HG03097 (cell line): ENCODE measurements around the gene EPC1.
"Not testable (repeated sequence)": the region's sequence is repeated elsewhere in the genome, so short reads cannot be mapped to it uniquely, and the experiment has no call there.

Source experiments
- ATAC-seq: cut with Tn5 transposase; IDR thresholded peaks from one replicate; pipeline ENCODE4 v1.9.1; 2021; ENCODE audit not compliant: unreplicated experiment, low FRiP score

Gene EPC1

GRCh38 chr10:32244011-32244410 lies 102.9 kb downstream of the EPC1 start:
- ATAC-seq, result no peak

GRCh38 chr10:32241946-32242345 lies 105.0 kb downstream of the EPC1 start:
- ATAC-seq, result no peak

- no peak for ATAC-seq
These were observed 106.5 kb downstream of the EPC1 start for GRCh38 chr10:32240471-32240870.

GRCh38 chr10:32239769-32240168 lies 107.2 kb downstream of the EPC1 start:
- ATAC-seq, result no peak

- no peak for ATAC-seq
These were observed 109.2 kb downstream of the EPC1 start for GRCh38 chr10:32237644-32238345.

- no peak for ATAC-seq
These were observed 112.5 kb downstream of the EPC1 start for GRCh38 chr10:32234471-32234870.

- ATAC-seq, result not testable (repeated sequence)
These were observed 113.6 kb downstream of the EPC1 start for GRCh38 chr10:32233375-32233774.

- no peak for ATAC-seq
These were observed 114.6 kb downstream of the EPC1 start for GRCh38 chr10:32232378-32232777.

- not testable (repeated sequence) for ATAC-seq
These were observed 117.2 kb downstream of the EPC1 start for GRCh38 chr10:32229788-32230187.

GRCh38 chr10:32229170-32229569 lies 117.8 kb downstream of the EPC1 start:
- no peak for ATAC-seq

GRCh38 chr10:32227802-32228201 lies 119.2 kb downstream of the EPC1 start:
- no peak for ATAC-seq

- no peak for ATAC-seq
These were observed 120.3 kb downstream of the EPC1 start for GRCh38 chr10:32226624-32227023.

- no peak for ATAC-seq
These were observed 121.0 kb downstream of the EPC1 start for GRCh38 chr10:32225976-32226375.

- ATAC-seq, result not testable (repeated sequence)
These were observed 124.6 kb downstream of the EPC1 start for GRCh38 chr10:32222376-32222775.

GRCh38 chr10:32219156-32219555 lies 127.8 kb downstream of the EPC1 start:
- ATAC-seq, result not testable (repeated sequence)

GRCh38 chr10:32218206-32219044 lies 128.5 kb downstream of the EPC1 start:
- ATAC-seq, result not testable (repeated sequence)
